Subcutaneous adipose tissue (tissue), 4 donors: ENCODE results near the gene INSYN2A. TPM values are rescaled to one million over a fixed set of nuclear protein-coding genes. Genes with fewer than 3 reads are reported as not detected.

Experiments
- CTCF ChIP-seq: fragments of 450-650 bp; IDR thresholded peaks from one replicate; pipeline ENCODE4 v1.5.1; 2016; ENCODE audit warnings: low read depth, mild to moderate bottlenecking, control low read depth, antibody characterized with exemption, moderate library complexity
- total RNA-seq, 4 donors: library from RNA; depleted of rRNA; stranded (reverse); fragments of >200 nt; gene quantifications; one replicate each; pipeline ENCODE4 v1.1.0, GENCODE V29; 2016

Gene INSYN2A
- total RNA-seq, 4 donors from 2014 or later, result not detected

GRCh38 chr10:127146661-127147060 is 49.7 kb downstream of the INSYN2A start:
- TF ChIP-seq CTCF, result no peak
